MV-4-11 (cell line): ENCODE measurements around the gene IRF9.

Experiments
- DNase-seq: peaks from one replicate; lab custom pipeline; 2025; lab: John Stamatoyannopoulos, UW

IRF9 gene

GRCh38 chr14:24178399-24179178 lies 17.5 kb downstream of the IRF9 start:
- no peak for DNase-seq

- no peak for DNase-seq
These were observed 18.4 kb downstream of the IRF9 start for GRCh38 chr14:24179294-24179960.

- no peak for DNase-seq
These were observed 19.1 kb downstream of the IRF9 start for GRCh38 chr14:24179961-24180796.

- no peak for DNase-seq
These were observed 20.5 kb downstream of the IRF9 start for GRCh38 chr14:24181371-24182077.

GRCh38 chr14:24182110-24182882 lies 21.2 kb downstream of the IRF9 start:
- DNase-seq: no peak

GRCh38 chr14:24183014-24183481 lies 22.0 kb downstream of the IRF9 start:
- DNase-seq: no peak

GRCh38 chr14:24184104-24184970 lies 23.3 kb downstream of the IRF9 start:
- DNase-seq: no peak

GRCh38 chr14:24185026-24185425 lies 24.0 kb downstream of the IRF9 start:
- no peak for DNase-seq

GRCh38 chr14:24185741-24186140 lies 24.7 kb downstream of the IRF9 start:
- DNase-seq: no peak

- no peak for DNase-seq
These were observed 25.9 kb downstream of the IRF9 start for GRCh38 chr14:24186831-24187538.

GRCh38 chr14:24187539-24187915 lies 26.5 kb downstream of the IRF9 start:
- no peak for DNase-seq

GRCh38 chr14:24188251-24189058 lies 27.4 kb downstream of the IRF9 start, which contains the start of gene IPO4:
Gene IPO4 (minus strand): TSS chr14:24188816. CDS start chr14:24188787, 29 bp downstream.
- peak; percentile 94 for DNase-seq

GRCh38 chr14:24189059-24189375 lies 28.0 kb downstream of the IRF9 start:
- DNase-seq: no peak

GRCh38 chr14:24189460-24189859 lies 28.4 kb downstream of the IRF9 start:
- no peak for DNase-seq

GRCh38 chr14:24190416-24190815 lies 29.4 kb downstream of the IRF9 start:
- DNase-seq: no peak

GRCh38 chr14:24192933-24193332 lies 31.9 kb downstream of the IRF9 start:
- DNase-seq: no peak

- DNase-seq: no peak
These were observed 33.3 kb downstream of the IRF9 start for GRCh38 chr14:24194186-24194872.

GRCh38 chr14:24194873-24195185 lies 33.8 kb downstream of the IRF9 start:
- no peak for DNase-seq
